HEK293 (cell line): ENCODE measurements around the gene CYB5D1.

Source experiments
- BCL11A ChIP-seq: fragments of 450-650 bp; formaldehyde crosslinking; IDR thresholded peaks from 2 replicates; pipeline ENCODE4 v1.5.1; 2016; ENCODE audit warnings: low read depth, missing biosample characterization, missing genetic modification characterization
- KLF16 ChIP-seq: fragments of 450-650 bp; formaldehyde crosslinking; IDR thresholded peaks from 2 replicates; pipeline ENCODE4 v1.5.1; 2017; ENCODE audit warnings: missing biosample characterization, missing genetic modification characterization
- SALL2 ChIP-seq: fragments of 450-650 bp; formaldehyde crosslinking; IDR thresholded peaks from 2 replicates; pipeline ENCODE4 v1.5.0; 2017; ENCODE audit warnings: missing biosample characterization, mild to moderate bottlenecking, missing genetic modification characterization, borderline replicate concordance
- SP2 ChIP-seq: fragments of 450-650 bp; formaldehyde crosslinking; IDR thresholded peaks from 2 replicates; pipeline ENCODE4 v1.5.1; 2016; ENCODE audit warnings: missing biosample characterization, missing genetic modification characterization
- SP7 ChIP-seq: fragments of 450-650 bp; formaldehyde crosslinking; IDR thresholded peaks from 2 replicates; pipeline ENCODE4 v1.5.1; 2016; ENCODE audit warnings: missing biosample characterization, missing genetic modification characterization
- YY1 ChIP-seq: fragments of 450-650 bp; formaldehyde crosslinking; IDR thresholded peaks from 2 replicates; pipeline ENCODE4 v1.5.1; 2018; ENCODE audit warnings: missing biosample characterization, missing genetic modification characterization
- ZBTB48 ChIP-seq: fragments of 450-650 bp; formaldehyde crosslinking; IDR thresholded peaks from 2 replicates; pipeline ENCODE4 v1.5.1; 2016; ENCODE audit warnings: missing biosample characterization, missing genetic modification characterization
- ZEB2 ChIP-seq: fragments of 450-650 bp; formaldehyde crosslinking; IDR thresholded peaks from 2 replicates; pipeline ENCODE4 v1.5.1; 2016; ENCODE audit warnings: missing biosample characterization, missing genetic modification characterization
- ZFHX2 ChIP-seq: fragments of 450-650 bp; formaldehyde crosslinking; conservative IDR thresholded peaks from 2 replicates; pipeline ENCODE4 v1.5.1; 2016; ENCODE audit warnings: missing biosample characterization, missing genetic modification characterization
- ZFP37 ChIP-seq: fragments of 450-650 bp; formaldehyde crosslinking; IDR thresholded peaks from 2 replicates; pipeline ENCODE4 v1.5.1; 2016; ENCODE audit warnings: missing biosample characterization, missing genetic modification characterization
- ZIC2 ChIP-seq: fragments of 450-650 bp; formaldehyde crosslinking; IDR thresholded peaks from 2 replicates; pipeline ENCODE4 v1.5.1; 2016; ENCODE audit warnings: missing biosample characterization, missing genetic modification characterization
- ZNF114 ChIP-seq: fragments of 450-650 bp; formaldehyde crosslinking; IDR thresholded peaks from 2 replicates; pipeline ENCODE4 v1.5.0; 2017; ENCODE audit warnings: missing biosample characterization, missing genetic modification characterization
- ZNF202 ChIP-seq: fragments of 450-650 bp; formaldehyde crosslinking; IDR thresholded peaks from 2 replicates; pipeline ENCODE4 v1.5.1; 2016; ENCODE audit warnings: missing biosample characterization, missing genetic modification characterization, borderline replicate concordance
- ZNF274 ChIP-seq, 2 experiments: fragments of 200-500 bp in 1 of 2; fragments of 450-650 bp in 1 of 2; sonication (Bioruptor generic) in 1 of 2; formaldehyde crosslinking in 1 of 2; IDR thresholded peaks; 2 replicates each; pipeline versions ENCODE4 v1.5.1 to v1.6.1; 2014 to 2016; ENCODE audit warnings: borderline replicate concordance in 1 of 2, inconsistent platforms in 1 of 2, low read length in 1 of 2, missing biosample characterization in 1 of 2, missing genetic modification characterization in 1 of 2
- ZNF335 ChIP-seq: fragments of 450-650 bp; formaldehyde crosslinking; conservative IDR thresholded peaks from 2 replicates; pipeline ENCODE4 v1.5.1; 2016; ENCODE audit warnings: missing biosample characterization, missing genetic modification characterization
- ZNF37A ChIP-seq: fragments of 450-650 bp; IDR thresholded peaks from 2 replicates; pipeline ENCODE4 v1.5.1; 2018; ENCODE audit warnings: missing biosample characterization, missing genetic modification characterization
- ZNF501 ChIP-seq: fragments of 450-650 bp; formaldehyde crosslinking; IDR thresholded peaks from 2 replicates; pipeline ENCODE4 v1.5.1; 2016; ENCODE audit warnings: missing biosample characterization, missing genetic modification characterization
- ZNF510 ChIP-seq: fragments of 450-650 bp; formaldehyde crosslinking; IDR thresholded peaks from 2 replicates; pipeline ENCODE4 v1.5.1; 2018; ENCODE audit warnings: mild to moderate bottlenecking, missing genetic modification characterization, missing biosample characterization; ENCODE audit not compliant: insufficient replicate concordance
- ZNF548 ChIP-seq: fragments of 450-650 bp; formaldehyde crosslinking; IDR thresholded peaks from 2 replicates; pipeline ENCODE4 v1.5.1; 2016; ENCODE audit warnings: missing biosample characterization, missing genetic modification characterization
- ZNF776 ChIP-seq: fragments of 450-650 bp; formaldehyde crosslinking; IDR thresholded peaks from 2 replicates; pipeline ENCODE4 v1.5.0; 2017; ENCODE audit warnings: missing biosample characterization, missing genetic modification characterization, borderline replicate concordance
- ZSCAN16 ChIP-seq: fragments of 450-650 bp; formaldehyde crosslinking; IDR thresholded peaks from 2 replicates; pipeline ENCODE4 v1.5.1; 2016; ENCODE audit warnings: missing biosample characterization, missing genetic modification characterization
- TF ChIP-seq, protein P1 (sequence below): fragments of 450-650 bp; formaldehyde crosslinking; IDR thresholded peaks from 2 replicates; pipeline ENCODE4 v1.5.1; 2016; ENCODE audit warnings: missing biosample characterization, missing genetic modification characterization, borderline replicate concordance
- TF ChIP-seq, protein P2 (sequence below): sonication (generic); formaldehyde crosslinking; IDR thresholded peaks from 2 replicates; pipeline ENCODE4 v1.8.1; 2022; ENCODE audit warnings: mild to moderate bottlenecking, moderate library complexity, missing genetic modification reagents
- TF ChIP-seq, protein P3 (sequence below): fragments of 450-650 bp; formaldehyde crosslinking; IDR thresholded peaks from 2 replicates; pipeline ENCODE4 v1.5.1; 2016; ENCODE audit warnings: missing biosample characterization, missing genetic modification characterization
- TF ChIP-seq, protein P4 (sequence below): fragments of 450-650 bp; formaldehyde crosslinking; IDR thresholded peaks from 2 replicates; pipeline ENCODE4 v1.5.1; 2016; ENCODE audit warnings: missing biosample characterization, missing genetic modification characterization
- TF ChIP-seq, protein P5 (sequence below): fragments of 450-650 bp; formaldehyde crosslinking; IDR thresholded peaks from 2 replicates; pipeline ENCODE4 v1.5.1; 2016; ENCODE audit warnings: missing biosample characterization, missing genetic modification characterization
- TF ChIP-seq, protein P6 (sequence below): fragments of 450-650 bp; formaldehyde crosslinking; IDR thresholded peaks from 2 replicates; pipeline ENCODE4 v1.5.1; 2016; ENCODE audit warnings: missing biosample characterization, missing genetic modification characterization

The CYB5D1 gene

DNA sequence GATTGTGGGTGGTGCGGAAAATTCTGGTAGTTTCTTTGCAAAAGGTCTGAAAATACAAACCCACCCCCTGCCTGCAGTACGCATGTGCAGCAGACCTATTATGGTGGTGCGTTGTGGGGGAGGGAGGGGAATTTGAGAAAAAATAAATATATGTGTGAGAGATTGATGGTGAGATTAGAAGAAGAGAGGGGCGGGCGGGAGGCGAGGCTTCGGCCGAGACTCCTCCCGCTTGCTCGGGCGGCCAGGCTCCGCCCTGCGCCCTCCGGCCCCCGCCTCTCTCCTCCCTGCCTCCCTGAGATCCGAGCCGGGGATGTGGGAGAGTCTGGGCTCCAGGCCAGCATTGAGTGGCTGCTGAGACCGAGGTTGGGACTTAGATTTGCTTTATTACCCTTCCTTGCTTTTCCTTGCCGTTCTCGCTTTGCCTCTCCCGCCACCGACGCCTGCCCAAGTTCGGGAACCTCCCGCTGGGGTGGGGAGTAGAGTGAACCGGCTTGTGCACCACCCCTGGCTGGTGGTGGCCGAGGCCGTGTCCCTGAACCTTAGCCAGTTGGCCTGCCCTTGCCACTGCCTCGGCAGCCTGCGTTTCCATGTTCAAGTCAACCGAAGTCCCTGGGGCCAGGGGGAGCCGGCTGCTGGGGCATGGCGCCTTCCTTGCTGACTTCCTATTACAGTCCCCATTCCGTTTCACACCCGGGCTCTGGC, 29.8 kb downstream of the CYB5D1 start (continued):
- TF ChIP-seq, protein P1, sequence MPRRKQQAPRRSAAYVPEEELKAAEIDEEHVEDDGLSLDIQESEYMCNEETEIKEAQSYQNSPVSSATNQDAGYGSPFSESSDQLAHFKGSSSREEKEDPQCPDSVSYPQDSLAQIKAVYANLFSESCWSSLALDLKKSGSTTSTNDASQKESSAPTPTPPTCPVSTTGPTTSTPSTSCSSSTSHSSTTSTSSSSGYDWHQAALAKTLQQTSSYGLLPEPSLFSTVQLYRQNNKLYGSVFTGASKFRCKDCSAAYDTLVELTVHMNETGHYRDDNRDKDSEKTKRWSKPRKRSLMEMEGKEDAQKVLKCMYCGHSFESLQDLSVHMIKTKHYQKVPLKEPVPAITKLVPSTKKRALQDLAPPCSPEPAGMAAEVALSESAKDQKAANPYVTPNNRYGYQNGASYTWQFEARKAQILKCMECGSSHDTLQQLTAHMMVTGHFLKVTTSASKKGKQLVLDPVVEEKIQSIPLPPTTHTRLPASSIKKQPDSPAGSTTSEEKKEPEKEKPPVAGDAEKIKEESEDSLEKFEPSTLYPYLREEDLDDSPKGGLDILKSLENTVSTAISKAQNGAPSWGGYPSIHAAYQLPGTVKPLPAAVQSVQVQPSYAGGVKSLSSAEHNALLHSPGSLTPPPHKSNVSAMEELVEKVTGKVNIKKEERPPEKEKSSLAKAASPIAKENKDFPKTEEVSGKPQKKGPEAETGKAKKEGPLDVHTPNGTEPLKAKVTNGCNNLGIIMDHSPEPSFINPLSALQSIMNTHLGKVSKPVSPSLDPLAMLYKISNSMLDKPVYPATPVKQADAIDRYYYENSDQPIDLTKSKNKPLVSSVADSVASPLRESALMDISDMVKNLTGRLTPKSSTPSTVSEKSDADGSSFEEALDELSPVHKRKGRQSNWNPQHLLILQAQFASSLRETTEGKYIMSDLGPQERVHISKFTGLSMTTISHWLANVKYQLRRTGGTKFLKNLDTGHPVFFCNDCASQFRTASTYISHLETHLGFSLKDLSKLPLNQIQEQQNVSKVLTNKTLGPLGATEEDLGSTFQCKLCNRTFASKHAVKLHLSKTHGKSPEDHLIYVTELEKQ (tag by site-specific recombination): no peak
- TF ChIP-seq SP7 (tag by site-specific recombination) (peak; percentile 81), ZIC2 (peak; percentile 68), ZNF202 (tag by site-specific recombination) (no peak), ZNF37A (tag by site-specific recombination) (no peak), ZEB2 (tag by site-specific recombination) (peak; percentile 72; the same call in 1 of the 2 replicates), ZNF274 (IDR thresholded peaks at IDR 0.05; ENCODE audit: low read length) (no peak), ZNF274 (tag by site-specific recombination; IDR thresholded peaks at IDR 0.05; ENCODE audit: borderline replicate concordance) (no peak), ZNF776 (tag by site-specific recombination) (no peak), ZSCAN16 (peak; percentile 53; the same call in 1 of the 2 replicates), ZFHX2 (peak; percentile 80), ZNF114 (tag by site-specific recombination) (no peak), ZNF335 (peak; percentile 54; the same call in 1 of the 2 replicates), BCL11A (no peak), ZNF548 (tag by site-specific recombination) (no peak), YY1 (tag by site-specific recombination) (peak; percentile 63; the same call in 1 of the 2 replicates), ZNF510 (no peak), ZBTB48 (tag by site-specific recombination) (peak; percentile 95), SALL2 (tag by site-specific recombination) (no peak), SP2 (peak; percentile 86), KLF16 (tag by site-specific recombination) (0 out of 2 replicates have a peak, but pooled peaks have one; percentile 33), ZNF501 (peak; percentile 87), ZFP37 (tag by site-specific recombination) (0 out of 2 replicates have a peak, but pooled peaks have one; percentile 47)
- TF ChIP-seq, protein P2, sequence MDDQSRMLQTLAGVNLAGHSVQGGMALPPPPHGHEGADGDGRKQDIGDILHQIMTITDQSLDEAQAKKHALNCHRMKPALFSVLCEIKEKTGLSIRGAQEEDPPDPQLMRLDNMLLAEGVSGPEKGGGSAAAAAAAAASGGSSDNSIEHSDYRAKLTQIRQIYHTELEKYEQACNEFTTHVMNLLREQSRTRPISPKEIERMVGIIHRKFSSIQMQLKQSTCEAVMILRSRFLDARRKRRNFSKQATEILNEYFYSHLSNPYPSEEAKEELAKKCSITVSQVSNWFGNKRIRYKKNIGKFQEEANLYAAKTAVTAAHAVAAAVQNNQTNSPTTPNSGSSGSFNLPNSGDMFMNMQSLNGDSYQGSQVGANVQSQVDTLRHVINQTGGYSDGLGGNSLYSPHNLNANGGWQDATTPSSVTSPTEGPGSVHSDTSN (CRISPR knock-in tag): 0 out of 2 replicates have a peak, but pooled peaks have one; percentile 62
- TF ChIP-seq, protein P3, sequence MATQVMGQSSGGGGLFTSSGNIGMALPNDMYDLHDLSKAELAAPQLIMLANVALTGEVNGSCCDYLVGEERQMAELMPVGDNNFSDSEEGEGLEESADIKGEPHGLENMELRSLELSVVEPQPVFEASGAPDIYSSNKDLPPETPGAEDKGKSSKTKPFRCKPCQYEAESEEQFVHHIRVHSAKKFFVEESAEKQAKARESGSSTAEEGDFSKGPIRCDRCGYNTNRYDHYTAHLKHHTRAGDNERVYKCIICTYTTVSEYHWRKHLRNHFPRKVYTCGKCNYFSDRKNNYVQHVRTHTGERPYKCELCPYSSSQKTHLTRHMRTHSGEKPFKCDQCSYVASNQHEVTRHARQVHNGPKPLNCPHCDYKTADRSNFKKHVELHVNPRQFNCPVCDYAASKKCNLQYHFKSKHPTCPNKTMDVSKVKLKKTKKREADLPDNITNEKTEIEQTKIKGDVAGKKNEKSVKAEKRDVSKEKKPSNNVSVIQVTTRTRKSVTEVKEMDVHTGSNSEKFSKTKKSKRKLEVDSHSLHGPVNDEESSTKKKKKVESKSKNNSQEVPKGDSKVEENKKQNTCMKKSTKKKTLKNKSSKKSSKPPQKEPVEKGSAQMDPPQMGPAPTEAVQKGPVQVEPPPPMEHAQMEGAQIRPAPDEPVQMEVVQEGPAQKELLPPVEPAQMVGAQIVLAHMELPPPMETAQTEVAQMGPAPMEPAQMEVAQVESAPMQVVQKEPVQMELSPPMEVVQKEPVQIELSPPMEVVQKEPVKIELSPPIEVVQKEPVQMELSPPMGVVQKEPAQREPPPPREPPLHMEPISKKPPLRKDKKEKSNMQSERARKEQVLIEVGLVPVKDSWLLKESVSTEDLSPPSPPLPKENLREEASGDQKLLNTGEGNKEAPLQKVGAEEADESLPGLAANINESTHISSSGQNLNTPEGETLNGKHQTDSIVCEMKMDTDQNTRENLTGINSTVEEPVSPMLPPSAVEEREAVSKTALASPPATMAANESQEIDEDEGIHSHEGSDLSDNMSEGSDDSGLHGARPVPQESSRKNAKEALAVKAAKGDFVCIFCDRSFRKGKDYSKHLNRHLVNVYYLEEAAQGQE (tag by site-specific recombination): no peak; the same call in 1 of the 2 replicates
- TF ChIP-seq, protein P4, sequence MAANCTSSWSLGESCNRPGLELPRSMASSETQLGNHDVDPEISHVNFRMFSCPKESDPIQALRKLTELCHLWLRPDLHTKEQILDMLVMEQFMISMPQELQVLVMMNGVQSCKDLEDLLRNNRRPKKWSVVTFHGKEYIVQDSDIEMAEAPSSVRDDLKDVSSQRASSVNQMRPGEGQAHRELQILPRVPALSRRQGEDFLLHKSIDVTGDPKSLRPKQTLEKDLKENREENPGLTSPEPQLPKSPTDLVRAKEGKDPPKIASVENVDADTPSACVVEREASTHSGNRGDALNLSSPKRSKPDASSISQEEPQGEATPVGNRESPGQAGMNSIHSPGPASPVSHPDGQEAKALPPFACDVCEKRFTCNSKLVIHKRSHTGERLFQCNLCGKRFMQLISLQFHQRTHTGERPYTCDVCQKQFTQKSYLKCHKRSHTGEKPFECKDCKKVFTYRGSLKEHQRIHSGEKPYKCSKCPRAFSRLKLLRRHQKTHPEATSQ (tag by site-specific recombination): no peak
- TF ChIP-seq, protein P5, sequence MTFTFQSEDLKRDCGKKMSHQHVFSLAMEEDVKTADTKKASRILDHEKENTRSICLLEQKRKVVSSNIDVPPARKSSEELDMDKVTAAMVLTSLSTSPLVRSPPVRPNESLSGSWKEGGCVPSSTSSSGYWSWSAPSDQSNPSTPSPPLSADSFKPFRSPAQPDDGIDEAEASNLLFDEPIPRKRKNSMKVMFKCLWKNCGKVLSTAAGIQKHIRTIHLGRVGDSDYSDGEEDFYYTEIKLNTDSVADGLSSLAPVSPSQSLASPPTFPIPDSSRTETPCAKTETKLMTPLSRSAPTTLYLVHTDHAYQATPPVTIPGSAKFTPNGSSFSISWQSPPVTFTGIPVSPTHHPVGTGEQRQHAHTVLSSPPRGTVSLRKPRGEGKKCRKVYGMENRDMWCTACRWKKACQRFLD (tag by site-specific recombination): no peak
- TF ChIP-seq, protein P6, sequence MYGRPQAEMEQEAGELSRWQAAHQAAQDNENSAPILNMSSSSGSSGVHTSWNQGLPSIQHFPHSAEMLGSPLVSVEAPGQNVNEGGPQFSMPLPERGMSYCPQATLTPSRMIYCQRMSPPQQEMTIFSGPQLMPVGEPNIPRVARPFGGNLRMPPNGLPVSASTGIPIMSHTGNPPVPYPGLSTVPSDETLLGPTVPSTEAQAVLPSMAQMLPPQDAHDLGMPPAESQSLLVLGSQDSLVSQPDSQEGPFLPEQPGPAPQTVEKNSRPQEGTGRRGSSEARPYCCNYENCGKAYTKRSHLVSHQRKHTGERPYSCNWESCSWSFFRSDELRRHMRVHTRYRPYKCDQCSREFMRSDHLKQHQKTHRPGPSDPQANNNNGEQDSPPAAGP: no peak; the same call in 1 of the 2 replicates
